Left ventricle myocardium inferior (tissue), 1 donor: ENCODE measurements around the gene LRRD1. TPM values are rescaled to one million over a fixed set of nuclear protein-coding genes. Genes with fewer than 3 reads are reported as not detected.
"Not testable (repeated sequence)": the region's sequence is repeated elsewhere in the genome, so short reads cannot be mapped to it uniquely, and the experiment has no call there.

Experiments used
- DNase-seq: peaks from one replicate; pipeline ENCODE4 v3.0.0-alpha.2; 2020
- H3K27ac ChIP-seq: fragments of 200-600 bp; replicated peaks from 2 replicates; pipeline ENCODE4 v1.8.0; 2021
- H3K27me3 ChIP-seq: fragments of 200-600 bp; 2 replicates; pipeline ENCODE4 v1.8.0; 2021; ENCODE audit warnings: low read depth
- H3K36me3 ChIP-seq: fragments of 200-600 bp; 2 replicates; pipeline ENCODE4 v1.8.0; 2021
- H3K4me1 ChIP-seq: fragments of 200-600 bp; 2 replicates; pipeline ENCODE4 v1.8.0; 2021
- H3K4me3 ChIP-seq: fragments of 200-600 bp; 2 replicates; pipeline ENCODE4 v1.8.0; 2021; ENCODE audit warnings: mild to moderate bottlenecking, moderate library complexity
- H3K9me3 ChIP-seq: fragments of 200-600 bp; replicated peaks from 2 replicates; pipeline ENCODE4 v1.8.0; 2021
- intact Hi-C: fragments of 100-400 bp; cut with micrococcal nuclease; formaldehyde crosslinking; loops from one replicate; pipeline ENCODE4 v1.11.0; 2022
- microRNA-seq: library from miRNA; unstranded; fragments of <30 nt; microRNA quantifications from one replicate; pipeline ENCODE4 v1.2.0, GENCODE V29; 2020
- total RNA-seq: library from RNA; stranded (reverse); fragmentation: NEBNext Ultra II Directional; extraction: Animal tissue kit (Norgen Biotek cat#: 25700); gene quantifications from one replicate; pipeline ENCODE4 v1.2.1, GENCODE V29; 2021
- TF ChIP-seq, protein P1 (sequence below): fragments of 200-600 bp; IDR thresholded peaks from 2 replicates; pipeline ENCODE4 v1.8.0; 2021; ENCODE audit warnings: antibody characterized with exemption, mild to moderate bottlenecking, borderline replicate concordance
- donor health status: DM: no; HTN: yes; CAD: no; lungs with severe emphysema.

LRRD1 gene
- total RNA-seq, 1 donor from 2014 or later = not detected

DNA sequence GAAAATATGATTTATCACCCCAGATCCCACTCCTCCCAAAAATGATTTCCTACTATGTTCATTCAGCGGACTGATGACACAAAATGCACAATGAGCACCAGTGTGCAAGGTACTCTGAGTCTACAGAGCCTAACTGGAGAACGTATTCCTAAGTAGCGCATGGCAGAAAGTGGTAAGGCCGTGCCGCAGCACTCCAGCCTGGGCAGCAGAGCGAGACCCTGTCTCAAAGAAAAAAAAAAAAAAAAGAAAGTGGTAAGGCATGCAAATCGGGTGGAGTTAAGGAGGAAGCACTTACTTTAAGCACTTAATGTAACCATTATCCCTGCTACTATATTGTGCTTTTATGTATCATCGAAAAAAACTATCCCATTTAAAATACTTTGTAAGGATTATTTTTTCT, 70.1 kb downstream of the LRRD1 start:
- intact Hi-C loops = no loop called here
- Histone ChIP-seq H3K4me3 (no peak overlapping the region), H3K4me1 (peaks cover 7% of the 10 kb centered on the region), H3K27ac (no peak overlapping the region), H3K27me3 (no peaks in the 10 kb centered on the region), H3K36me3 (peaks cover 69% of the 10 kb centered on the region), H3K9me3 (no peaks in the 10 kb centered on the region)
- DNase-seq = no peak
- TF ChIP-seq, protein P1, sequence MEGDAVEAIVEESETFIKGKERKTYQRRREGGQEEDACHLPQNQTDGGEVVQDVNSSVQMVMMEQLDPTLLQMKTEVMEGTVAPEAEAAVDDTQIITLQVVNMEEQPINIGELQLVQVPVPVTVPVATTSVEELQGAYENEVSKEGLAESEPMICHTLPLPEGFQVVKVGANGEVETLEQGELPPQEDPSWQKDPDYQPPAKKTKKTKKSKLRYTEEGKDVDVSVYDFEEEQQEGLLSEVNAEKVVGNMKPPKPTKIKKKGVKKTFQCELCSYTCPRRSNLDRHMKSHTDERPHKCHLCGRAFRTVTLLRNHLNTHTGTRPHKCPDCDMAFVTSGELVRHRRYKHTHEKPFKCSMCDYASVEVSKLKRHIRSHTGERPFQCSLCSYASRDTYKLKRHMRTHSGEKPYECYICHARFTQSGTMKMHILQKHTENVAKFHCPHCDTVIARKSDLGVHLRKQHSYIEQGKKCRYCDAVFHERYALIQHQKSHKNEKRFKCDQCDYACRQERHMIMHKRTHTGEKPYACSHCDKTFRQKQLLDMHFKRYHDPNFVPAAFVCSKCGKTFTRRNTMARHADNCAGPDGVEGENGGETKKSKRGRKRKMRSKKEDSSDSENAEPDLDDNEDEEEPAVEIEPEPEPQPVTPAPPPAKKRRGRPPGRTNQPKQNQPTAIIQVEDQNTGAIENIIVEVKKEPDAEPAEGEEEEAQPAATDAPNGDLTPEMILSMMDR = no peak

DNA sequence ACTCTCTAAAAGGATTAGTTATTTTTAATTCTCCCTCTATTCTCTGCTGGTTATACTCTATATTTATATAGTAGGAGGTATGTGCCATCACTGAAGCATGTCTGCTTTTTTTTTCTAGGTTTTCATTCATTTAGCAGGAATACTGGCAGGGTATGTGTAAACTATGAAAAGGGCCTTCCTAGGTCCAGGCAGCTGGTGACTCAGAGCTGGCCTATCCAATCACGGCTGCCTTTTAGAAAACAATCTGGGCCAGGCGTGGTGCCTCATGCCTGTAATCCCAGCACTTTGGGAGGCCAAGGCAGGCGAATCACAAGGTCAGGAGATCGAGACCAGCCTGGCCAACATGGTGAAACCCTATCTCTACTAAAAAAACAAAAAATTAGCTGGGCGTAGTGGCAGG, 76.1 kb downstream of the LRRD1 start:
- peaks cover 91% of the 10 kb centered on the region for H3K36me3 ChIP-seq
- H3K4me1 ChIP-seq, H3K27ac ChIP-seq, DNase-seq, intact Hi-C loops, H3K9me3 ChIP-seq, H3K27me3 ChIP-seq, H3K4me3 ChIP-seq: not testable (repeated sequence)

DNA sequence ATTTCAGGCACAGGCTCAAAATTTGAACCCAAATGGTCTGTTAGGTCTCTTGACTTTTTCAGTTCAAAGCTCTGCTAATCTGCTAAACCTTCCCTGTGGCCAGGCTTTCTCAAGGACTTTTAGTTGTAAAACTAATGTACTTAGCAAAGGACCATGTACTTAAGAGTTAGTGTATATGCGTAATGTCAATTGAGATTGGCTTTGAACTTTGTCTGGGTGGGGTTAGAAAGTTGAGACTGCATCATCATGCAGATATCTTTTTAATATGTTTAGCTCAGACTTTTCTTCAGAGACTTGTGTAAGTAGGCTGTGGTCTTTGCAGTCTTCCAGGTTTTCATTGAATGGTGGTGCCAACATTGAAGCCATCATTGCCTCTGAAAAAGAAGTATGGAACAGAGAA, 78.4 kb downstream of the LRRD1 start:
- H3K27me3 ChIP-seq = no peaks in the 10 kb centered on the region
- intact Hi-C loops = no loop called here
- peaks cover 97% of the 10 kb centered on the region for H3K36me3 ChIP-seq
- TF ChIP-seq, protein P1 = no peak
- DNase-seq = no peak
- H3K9me3 ChIP-seq = no peaks in the 10 kb centered on the region
- H3K4me1 ChIP-seq = no peaks in the 10 kb centered on the region
- H3K4me3 ChIP-seq = no peak overlapping the region
- no peak overlapping the region for H3K27ac ChIP-seq

DNA sequence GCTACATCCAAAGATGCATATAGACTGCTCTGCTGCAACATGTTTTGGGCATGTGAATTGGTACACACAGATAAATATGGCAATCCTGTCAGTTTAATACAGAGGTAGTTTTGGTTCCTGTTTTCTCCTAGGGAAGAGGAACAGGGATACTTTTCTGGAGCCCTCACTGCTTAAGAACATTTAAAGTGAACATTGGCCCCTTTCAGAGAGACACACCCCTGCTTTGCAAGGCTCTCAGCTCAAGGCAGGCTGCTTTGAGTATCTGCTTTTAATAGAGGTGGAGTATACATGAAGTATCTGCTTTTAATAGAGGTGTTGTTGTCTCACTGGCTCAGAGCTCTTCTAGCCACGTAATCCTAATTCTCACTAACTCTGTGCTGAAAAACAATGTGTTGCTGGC, 83.6 kb downstream of the LRRD1 start:
- H3K4me1 ChIP-seq = no peaks in the 10 kb centered on the region
- H3K27ac ChIP-seq = no peak overlapping the region
- no peak overlapping the region for H3K4me3 ChIP-seq
- H3K9me3 ChIP-seq = no peaks in the 10 kb centered on the region
- no peaks in the 10 kb centered on the region for H3K27me3 ChIP-seq
- intact Hi-C loops = no loop called here
- TF ChIP-seq, protein P1 = no peak
- H3K36me3 ChIP-seq = peaks cover 97% of the 10 kb centered on the region
- DNase-seq = no peak

Small RNA genes lying within 50 kb of the gene (microRNA-seq; reads per million reads assigned to microRNA genes)
- not detected for gene MIR1285-1

Other genes with a start within 250 kb of the LRRD1 start
- gene AKAP9, start 238.3 kb downstream of the LRRD1 start, total RNA-seq = 49.4 TPM
- 15.8 TPM for gene CYP51A1, start 44.7 kb downstream of the LRRD1 start, total RNA-seq
- 30.7 TPM for gene KRIT1, start 66.8 kb upstream of the LRRD1 start, total RNA-seq
- gene ANKIB1, start 66.8 kb upstream of the LRRD1 start, total RNA-seq = 49.9 TPM